HG03060 (cell line): Measurements from ENCODE around the gene GDPD3.

Experiments
- ATAC-seq: cut with Tn5 transposase; IDR thresholded peaks from one replicate; pipeline ENCODE4 v1.9.1; 2021; ENCODE audit warnings: low read depth, moderate number of reproducible peaks; ENCODE audit not compliant: unreplicated experiment

Gene GDPD3

GRCh38 chr16:30082545-30083090, 30.7 kb downstream of the GDPD3 start:
- ATAC-seq: no peak

DNA sequence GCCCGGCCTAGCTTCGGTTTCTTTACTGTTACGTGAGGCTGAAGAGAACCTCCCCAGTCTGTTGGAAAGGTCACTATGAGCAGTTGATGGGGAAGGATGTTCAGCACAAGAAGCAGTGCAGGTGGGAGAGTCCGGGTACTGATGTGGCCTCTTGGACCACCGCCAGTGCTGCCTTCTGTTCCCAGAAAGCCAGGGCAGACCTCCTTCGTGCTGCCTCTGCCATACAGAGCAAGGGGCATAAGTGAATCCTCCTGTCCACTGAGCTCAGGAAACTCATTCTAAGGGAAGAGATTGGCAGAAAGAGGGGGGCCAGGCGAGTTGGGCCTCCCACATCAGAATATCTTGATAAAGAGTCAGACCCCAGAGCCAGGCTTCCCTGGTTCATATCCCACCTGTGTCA, 33.9 kb downstream of the GDPD3 start:
- no peak for ATAC-seq

DNA sequence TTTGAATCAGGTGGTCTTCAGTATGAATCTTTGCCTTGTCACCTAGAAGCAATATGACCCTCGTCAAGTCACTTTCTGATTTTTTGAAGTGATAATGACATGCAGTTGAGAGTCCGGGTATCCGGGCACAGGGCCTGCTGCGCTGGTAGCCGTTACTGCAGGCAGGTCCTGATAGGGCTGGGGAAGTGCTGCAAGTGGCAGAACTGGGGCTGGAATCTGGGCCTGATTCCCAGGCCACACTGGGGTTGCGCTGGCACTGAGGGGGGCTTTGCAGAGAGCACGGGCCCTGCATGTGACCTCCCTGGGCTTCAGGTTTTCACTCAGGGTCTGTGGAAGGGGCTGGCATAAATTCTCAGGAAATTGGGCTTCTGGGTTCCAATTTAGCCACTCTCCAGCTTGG, 34.6 kb downstream of the GDPD3 start:
- no peak for ATAC-seq

DNA sequence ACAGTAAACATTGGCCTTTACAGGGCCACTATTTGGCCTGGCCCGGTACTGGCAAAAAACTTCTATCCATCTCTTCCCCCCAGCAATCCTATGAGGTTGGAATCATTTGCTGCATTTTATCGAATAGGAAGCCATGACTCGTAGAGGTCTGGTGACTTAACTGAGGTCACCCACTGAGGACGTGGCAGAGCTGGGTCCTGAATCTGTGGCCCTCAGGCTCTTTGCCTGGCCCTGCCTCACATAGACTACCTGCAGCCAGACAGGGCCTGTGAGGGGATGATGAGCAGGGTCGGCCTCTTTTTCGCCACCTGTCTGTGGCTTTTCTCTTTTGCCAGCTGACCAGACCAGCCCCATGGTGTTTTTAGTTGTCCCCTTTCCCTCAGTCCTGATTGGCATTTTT, 35.7 kb downstream of the GDPD3 start:
- ATAC-seq: no peak

DNA sequence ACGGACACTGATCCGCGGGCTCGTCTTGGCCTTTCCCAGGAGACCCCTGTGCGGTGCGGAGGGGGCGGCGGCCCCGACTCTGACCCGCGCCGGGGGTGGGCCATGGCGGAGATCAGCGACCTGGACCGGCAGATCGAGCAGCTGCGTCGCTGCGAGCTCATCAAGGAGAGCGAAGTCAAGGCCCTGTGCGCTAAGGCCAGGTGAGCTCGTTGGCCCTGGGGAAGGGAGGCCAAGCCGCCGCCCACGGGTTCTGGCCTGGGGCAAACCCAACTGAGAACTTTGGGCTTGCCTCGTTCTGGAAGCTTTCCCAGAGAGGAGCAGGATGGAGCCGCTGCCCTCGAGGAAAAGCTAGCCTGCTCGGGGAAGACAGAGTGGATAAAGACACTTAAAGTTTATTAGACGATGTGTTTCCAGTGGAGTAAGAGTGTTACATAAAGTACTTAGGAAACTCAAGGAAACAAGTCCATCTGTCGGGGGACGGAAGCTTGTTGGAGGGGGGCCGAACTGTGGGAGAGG, 37.0 kb downstream of the GDPD3 start:
- ATAC-seq: no peak

GRCh38 chr16:30075503-30076275, 37.6 kb downstream of the GDPD3 start, which contains the start of gene PPP4C:
Gene PPP4C (plus strand): TSS chr16:30075994. CDS start chr16:30076378, 384 bp downstream.
- no peak for ATAC-seq

DNA sequence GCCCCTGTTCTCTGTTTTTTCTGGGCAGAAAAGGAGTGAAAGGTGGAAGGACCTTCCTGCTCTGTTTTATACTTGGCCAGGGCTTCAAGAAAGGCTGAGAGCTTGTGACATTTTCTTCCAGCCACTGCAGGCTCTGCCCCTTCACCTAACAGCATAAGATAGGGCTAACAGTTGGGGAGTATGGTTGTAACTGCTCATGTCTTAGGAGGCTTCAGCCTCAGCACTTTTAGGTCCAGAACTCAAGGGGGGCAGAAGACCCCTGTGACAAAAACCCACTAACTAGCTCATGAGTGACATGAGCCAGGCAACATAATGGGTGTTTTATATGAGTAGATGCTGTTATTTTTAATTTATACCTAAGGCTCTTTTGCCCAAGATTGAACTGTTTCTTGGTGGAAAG, 42.8 kb downstream of the GDPD3 start:
- no peak for ATAC-seq

DNA sequence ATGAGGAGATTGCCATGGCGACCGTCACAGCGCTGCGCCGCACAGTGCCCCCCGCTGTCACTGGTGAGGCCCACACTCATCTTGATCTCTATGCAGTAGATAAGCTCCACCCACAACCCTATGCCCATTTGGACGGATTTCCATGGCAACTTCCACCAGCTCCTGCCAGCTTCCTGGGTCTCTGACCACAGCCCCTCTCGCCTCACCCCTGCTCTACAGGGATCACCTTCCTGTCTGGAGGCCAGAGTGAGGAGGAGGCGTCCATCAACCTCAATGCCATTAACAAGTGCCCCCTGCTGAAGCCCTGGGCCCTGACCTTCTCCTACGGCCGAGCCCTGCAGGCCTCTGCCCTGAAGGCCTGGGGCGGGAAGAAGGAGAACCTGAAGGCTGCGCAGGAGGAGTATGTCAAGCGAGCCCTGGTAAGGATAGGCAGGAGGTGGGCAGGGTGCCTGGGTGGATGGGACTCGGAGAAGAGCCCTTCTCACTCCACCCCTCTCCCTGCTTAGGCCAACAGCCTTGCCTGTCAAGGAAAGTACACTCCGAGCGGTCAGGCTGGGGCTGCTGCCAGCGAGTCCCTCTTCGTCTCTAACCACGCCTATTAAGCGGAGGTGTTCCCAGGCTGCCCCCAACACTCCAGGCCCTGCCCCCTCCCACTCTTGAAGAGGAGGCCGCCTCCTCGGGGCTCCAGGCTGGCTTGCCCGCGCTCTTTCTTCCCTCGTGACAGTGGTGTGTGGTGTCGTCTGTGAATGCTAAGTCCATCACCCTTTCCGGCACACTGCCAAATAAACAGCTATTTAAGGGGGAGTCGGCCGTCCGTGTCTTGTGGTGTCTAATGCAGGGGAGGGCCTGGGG, 43.5 kb downstream of the GDPD3 start:
- ATAC-seq: no peak

DNA sequence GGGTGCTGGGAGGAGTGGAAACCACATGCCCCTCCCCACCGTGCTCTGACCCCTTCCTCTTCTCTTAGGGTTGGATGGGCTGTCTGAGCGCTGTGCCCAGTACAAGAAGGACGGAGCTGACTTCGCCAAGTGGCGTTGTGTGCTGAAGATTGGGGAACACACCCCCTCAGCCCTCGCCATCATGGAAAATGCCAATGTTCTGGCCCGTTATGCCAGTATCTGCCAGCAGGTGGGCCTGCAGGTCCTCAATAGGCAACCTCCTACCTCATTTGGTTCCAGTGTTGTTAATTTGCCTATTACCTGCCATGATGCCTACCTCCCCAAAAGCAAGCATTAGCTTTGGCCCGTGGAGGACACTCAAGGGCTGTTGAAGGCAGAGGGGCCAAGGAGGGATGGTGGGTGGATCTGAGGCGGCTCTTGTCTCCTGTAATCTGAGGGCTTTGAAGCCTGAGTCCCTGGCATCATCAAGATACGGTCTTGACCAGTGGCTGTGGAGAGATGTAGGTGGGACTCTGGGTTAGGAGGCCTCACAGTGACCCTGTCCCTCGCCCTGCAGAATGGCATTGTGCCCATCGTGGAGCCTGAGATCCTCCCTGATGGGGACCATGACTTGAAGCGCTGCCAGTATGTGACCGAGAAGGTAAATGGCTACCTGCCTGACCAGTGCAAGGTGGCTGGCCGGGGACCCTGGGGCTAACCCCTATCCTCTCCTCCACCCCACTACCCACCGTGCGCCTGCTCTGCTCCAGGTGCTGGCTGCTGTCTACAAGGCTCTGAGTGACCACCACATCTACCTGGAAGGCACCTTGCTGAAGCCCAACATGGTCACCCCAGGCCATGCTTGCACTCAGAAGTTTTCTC, 44.4 kb downstream of the GDPD3 start:
- ATAC-seq: no peak

DNA sequence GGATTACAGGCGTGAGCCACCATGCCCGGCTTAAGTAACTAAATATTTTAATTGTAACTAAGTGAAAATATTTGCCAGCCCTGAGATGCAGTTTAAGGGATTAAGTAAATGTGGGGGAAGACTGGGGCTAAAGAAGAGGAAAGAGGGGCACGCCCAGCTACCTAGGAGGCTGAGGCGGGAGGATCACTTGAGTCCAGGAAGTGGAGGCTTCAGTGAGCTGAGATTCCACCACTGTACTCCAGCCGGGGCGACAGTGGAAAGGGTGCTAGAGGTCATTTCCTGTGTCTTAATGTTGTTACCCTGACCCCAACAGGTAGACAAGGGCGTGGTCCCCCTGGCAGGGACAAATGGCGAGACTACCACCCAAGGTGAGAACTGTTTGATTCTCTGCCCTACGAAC, 45.0 kb downstream of the GDPD3 start:
- no peak for ATAC-seq

DNA sequence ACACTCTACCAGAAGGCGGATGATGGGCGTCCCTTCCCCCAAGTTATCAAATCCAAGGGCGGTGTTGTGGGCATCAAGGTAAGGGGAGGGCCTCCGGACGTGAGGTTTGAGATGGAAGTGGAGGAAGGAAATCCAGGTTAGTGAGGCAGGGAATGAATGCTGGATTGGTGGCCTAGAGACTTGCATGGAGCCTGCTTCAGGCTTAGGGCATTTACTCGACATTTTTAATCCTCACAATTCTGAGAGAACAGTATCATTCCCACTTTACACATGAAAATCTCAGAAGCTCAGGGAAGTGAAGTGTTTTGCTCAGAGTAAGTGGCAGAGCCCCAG, 45.8 kb downstream of the GDPD3 start:
- no peak for ATAC-seq

- ATAC-seq: no peak
Measured at GRCh38 chr16:30066761-30067583, 46.4 kb downstream of the GDPD3 start.

- no peak for ATAC-seq
Measured at GRCh38 chr16:30065943-30066760, 47.2 kb downstream of the GDPD3 start.

- ATAC-seq: peak; percentile 38
Measured at GRCh38 chr16:30065102-30065942, 48.0 kb downstream of the GDPD3 start, which contains the start of gene ALDOA. Gene ALDOA (plus strand): TSS chr16:30065760. CDS start chr16:30066898, 1,138 bp downstream.

DNA sequence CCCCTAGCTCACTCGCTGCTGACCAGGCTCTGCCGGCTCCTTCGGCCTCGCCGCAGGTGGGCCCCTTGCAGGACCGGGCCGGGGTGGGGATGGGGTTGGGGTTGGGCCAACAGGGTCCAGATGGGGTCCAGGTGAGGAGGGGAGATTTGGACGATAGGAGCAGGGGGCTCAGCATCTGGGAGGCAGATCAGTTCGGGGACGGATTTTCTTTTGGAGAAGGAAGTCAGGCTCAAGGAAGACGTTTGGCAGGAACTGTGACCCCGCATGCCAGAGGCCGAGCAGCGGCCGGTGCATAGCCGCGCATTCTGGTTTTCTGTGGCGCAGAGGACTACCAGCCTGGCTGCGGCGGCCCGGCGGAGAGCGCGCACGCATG, 48.6 kb downstream of the GDPD3 start:
- ATAC-seq: no peak

DNA sequence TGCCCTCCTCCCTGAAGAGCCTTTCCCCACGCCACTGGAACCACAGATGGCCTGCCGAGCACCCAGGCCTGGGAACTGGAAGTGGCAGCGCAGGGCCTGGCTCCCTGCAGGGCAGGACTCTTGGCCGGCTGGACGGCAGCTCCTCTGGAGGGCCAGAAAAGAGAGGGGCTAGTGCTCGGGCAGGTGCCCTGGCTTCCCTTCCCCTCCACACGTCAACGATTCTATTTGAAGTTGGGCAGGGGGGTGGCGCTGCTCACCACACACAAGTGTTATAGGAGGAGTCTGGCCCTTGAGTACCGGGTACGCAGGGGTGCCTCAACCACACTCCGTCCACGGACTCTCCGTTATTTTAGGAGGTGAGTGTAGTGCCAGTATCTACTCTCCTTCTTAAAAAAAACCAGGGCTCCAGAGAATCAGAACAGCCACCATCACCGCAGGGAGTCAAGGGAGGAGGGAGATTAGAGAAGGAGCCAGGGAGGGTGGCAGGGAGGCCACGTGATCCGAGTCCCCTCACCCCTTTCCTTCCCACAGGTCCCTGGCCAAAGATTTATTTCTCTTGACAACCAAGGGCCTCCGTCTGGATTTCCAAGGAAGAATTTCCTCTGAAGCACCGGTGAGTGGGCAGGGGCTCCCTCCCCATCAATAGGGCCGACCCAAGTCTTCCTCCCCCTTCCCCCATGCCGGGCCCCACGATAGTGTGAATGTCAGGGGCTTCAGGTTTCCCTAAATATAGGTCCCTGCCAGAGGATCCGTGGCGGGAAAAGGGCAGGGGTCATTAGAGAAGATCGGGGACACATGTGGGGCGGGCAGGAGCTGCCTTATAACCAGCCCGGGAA, 49.2 kb downstream of the GDPD3 start:
- ATAC-seq: no peak
